ENCODE data around the gene COQ10B. TPM values are rescaled to one million over a fixed set of nuclear protein-coding genes. Genes with fewer than 3 reads are reported as not detected.

Gene COQ10B
- total RNA-seq, 4 donors from 2014 or later: 27.2 to 38.8 (median 30.0) TPM

- no peaks in the 10 kb centered on the region for H3K9me3 ChIP-seq
- peak overlapping the region; percentile 75 to 100 (median 100) for H3K27ac ChIP-seq
- H3K27me3 ChIP-seq: no peaks in the 10 kb centered on the region
- intact Hi-C loops (cut with DNase I): no loop called here
- WGBS, 2 donors: 0 to 1% methylated on average over 22 to 26 of the region's 46 CpGs
- H3K4me3 ChIP-seq (replicated peaks in 1 of 3): peak overlapping the region; percentile 83 to 94 (median 84)
- peak in 1 of 2 donors; percentile 43 for TF ChIP-seq POLR2A (IDR thresholded peaks at IDR 0.05)
- TF ChIP-seq CTCF (IDR thresholded peaks at IDR 0.05): no peak
- H3K4me1 ChIP-seq: peaks cover 13 to 30% of the 10 kb centered on the region in 2 donors
- DNase-seq: peak; percentile 64 to 69
- H3K36me3 ChIP-seq: peaks cover 28 to 34% of the 10 kb centered on the region in 2 donors
Observed at GRCh38 chr2:197498937-197499593, 45.7 kb downstream of the COQ10B start.

- peak; percentile 87 to 98 for TF ChIP-seq POLR2A (IDR thresholded peaks at IDR 0.05)
- peak in 2 of 6 experiments; percentile 51 to 81 for TF ChIP-seq CTCF (IDR thresholded peaks at IDR 0.05)
- intact Hi-C loops (cut with DNase I): no loop called here
- no peaks in the 10 kb centered on the region for H3K9me3 ChIP-seq
- H3K36me3 ChIP-seq: peaks cover 30 to 32% of the 10 kb centered on the region in 2 donors
- H3K27me3 ChIP-seq: no peaks in the 10 kb centered on the region
- H3K4me3 ChIP-seq (replicated peaks in 1 of 3): peak within 1 kb of the TSS; percentile 83 to 94 (median 84)
- DNase-seq: peak; percentile 98 to 99
- WGBS, 2 donors: 0 to 2% methylated on average over 17 to 43 of the region's 104 CpGs
- H3K27ac ChIP-seq: peak within 1 kb of the TSS; percentile 88 to 100 (median 100)
- H3K4me1 ChIP-seq: peaks cover 13 to 30% of the 10 kb centered on the region in 2 donors
Observed at GRCh38 chr2:197499594-197500502, 46.5 kb downstream of the COQ10B start, which contains the start of the genes HSPD1 and HSPE1. TSS of gene HSPD1 (minus strand) at chr2:197499840. CDS start at chr2:197498848, 992 bp downstream. TSS of gene HSPE1 (plus strand) at chr2:197500379. CDS start at chr2:197500437, 58 bp downstream.

- DNase-seq: no peak
- peaks cover 22 to 25% of the 10 kb centered on the region in 2 donors for H3K36me3 ChIP-seq
- intact Hi-C loops (cut with DNase I): no loop called here
- H3K4me1 ChIP-seq: peaks cover 13 to 30% of the 10 kb centered on the region in 2 donors
- TF ChIP-seq POLR2A (IDR thresholded peaks at IDR 0.05): no peak
- TF ChIP-seq CTCF (IDR thresholded peaks at IDR 0.05): no peak
- 0% methylated on average over 21 of the region's 30 CpGs for WGBS, 2 donors
- H3K4me3 ChIP-seq (replicated peaks in 1 of 3): peak overlapping the region; percentile 9 to 94 (median 47)
- no peaks in the 10 kb centered on the region for H3K27me3 ChIP-seq
- H3K27ac ChIP-seq: peak overlapping the region; percentile 88 to 100 (median 100)
- H3K9me3 ChIP-seq: no peaks in the 10 kb centered on the region
Observed at GRCh38 chr2:197500503-197501131, 47.3 kb downstream of the COQ10B start.

- Histone ChIP-seq H3K36me3 (peaks cover 8 to 13% of the 10 kb centered on the region in 2 donors), H3K27ac (peak overlapping the region in 1 of 3 donors; percentile 100), H3K4me3 (replicated peaks in 1 of 3) (no peak overlapping the region), H3K4me1 (peaks cover 13 to 25% of the 10 kb centered on the region in 2 donors), H3K9me3 (no peaks in the 10 kb centered on the region), H3K27me3 (no peaks in the 10 kb centered on the region)
- WGBS, 2 donors: 66 to 87% methylated on average over 4 of the region's 4 CpGs
- intact Hi-C loops (cut with DNase I): no loop called here
- DNase-seq: no peak
- TF ChIP-seq POLR2A (IDR thresholded peaks at IDR 0.05) (no peak), CTCF (IDR thresholded peaks at IDR 0.05) (no peak)
Observed at GRCh38 chr2:197502201-197502600, 48.8 kb downstream of the COQ10B start.
